ENCODE measurements around the gene PSMG3.

- TF ChIP-seq CTCF (conservative IDR thresholded peaks at IDR 0.05 in 1 of 2, IDR thresholded peaks at IDR 0.05 in 1 of 2; ENCODE audit: extremely low read depth in 1 of 2, insufficient read depth in 1 of 2, low read depth in 1 of 2, low read length in 2 of 2) (no peak), EZH2 (IDR thresholded peaks at IDR 0.05; ENCODE audit: borderline replicate concordance, low read length) (no peak)
Measured at GRCh38 chr7:1575809-1576208, 6.0 kb upstream of the PSMG3 start.

Measured in mammary epithelial cell (primary cell).